ENCODE measurements around the gene IER5. TPM values are rescaled to one million over a fixed set of nuclear protein-coding genes. Genes with fewer than 3 reads are reported as not detected.
A peak's percentile ranks its signal among the peaks of the same experiment; 100 is the strongest.

The IER5 gene
- total and polyA plus RNA-seq, 2 of the 13 experiments (the other 11 are each of a cell fraction or from before 2014, with no cell fraction given) = 2.5 to 3.5 TPM

GRCh38 chr1:181043025-181043888 is 45.2 kb upstream of the IER5 start (continued):
- TF ChIP-seq CCAR2 (optimal IDR thresholded peaks at IDR 0.05; ENCODE audit: low read depth, low read length) (no peak), NR2C2 (CRISPR knock-in tag; IDR thresholded peaks at IDR 0.05; ENCODE audit: borderline replicate concordance) (0 out of 2 replicates have a peak, but pooled peaks have one; percentile 26), FOXK1 (CRISPR knock-in tag; IDR thresholded peaks at IDR 0.05; ENCODE audit: borderline replicate concordance, low read depth) (peak; percentile 45; the same call in 1 of the 2 replicates), RXRB (CRISPR knock-in tag; IDR thresholded peaks at IDR 0.05; ENCODE audit: borderline replicate concordance) (peak; percentile 37; the same call in 1 of the 2 replicates), CREM (IDR thresholded peaks at IDR 0.05) (peak; percentile 32; the same call in 1 of the 2 replicates), CREM (CRISPR knock-in tag; IDR thresholded peaks at IDR 0.05) (no peak), ZNF850 (CRISPR knock-in tag; conservative IDR thresholded peaks at IDR 0.05) (no peak), TCF7 (IDR thresholded peaks at IDR 0.05; ENCODE audit: low read depth) (no peak), ZNF770 (CRISPR knock-in tag; IDR thresholded peaks at IDR 0.05) (peak; percentile 96), PREB (CRISPR knock-in tag; IDR thresholded peaks at IDR 0.05) (no peak), SALL1 (CRISPR knock-in tag; IDR thresholded peaks at IDR 0.05) (peak; percentile 59), ZNF335 (CRISPR knock-in tag; IDR thresholded peaks at IDR 0.05) (0 out of 2 replicates have a peak, but pooled peaks have one; percentile 28), ARNT2 (CRISPR knock-in tag; IDR thresholded peaks at IDR 0.05; ENCODE audit: low read depth) (peak; percentile 56; the same call in 1 of the 2 replicates), SOX6 (IDR thresholded peaks at IDR 0.05) (no peak), SOX6 (CRISPR knock-in tag; IDR thresholded peaks at IDR 0.05) (peak; percentile 67; the same call in 1 of the 2 replicates), RCOR2 (CRISPR knock-in tag; IDR thresholded peaks at IDR 0.05) (no peak), PAXIP1 (CRISPR knock-in tag; conservative IDR thresholded peaks at IDR 0.05) (0 out of 2 replicates have a peak, but pooled peaks have one; percentile 29), NR2F2 (IDR thresholded peaks at IDR 0.05; ENCODE audit: borderline replicate concordance, low read depth) (peak; percentile 59; the same call in 1 of the 2 replicates), CREB3 (CRISPR knock-in tag; IDR thresholded peaks at IDR 0.05) (no peak)
